ENCODE results near the gene PPP6C.

The PPP6C gene

GRCh38 chr9:125143377-125144090 lies 46.1 kb downstream of the PPP6C start, which contains the start of gene SCAI:
Gene SCAI, minus strand, starts transcription at chr9:125143528. Its CDS starts 91 bp downstream, at chr9:125143437.
- no peaks in the 10 kb centered on the region for H3K36me3 ChIP-seq (ENCODE audit: control insufficient read depth in 1 of 2, insufficient read depth in 2 of 2, low read length in 2 of 2)
- H3K9me3 ChIP-seq (ENCODE audit: control insufficient read depth in 1 of 2, low read length in 2 of 2) = no peaks in the 10 kb centered on the region
- no peak within 1 kb of the TSS for H3K27ac ChIP-seq (ENCODE audit: low read depth, low read length)

GRCh38 chr9:125142560-125143376 lies 46.8 kb downstream of the PPP6C start:
- Histone ChIP-seq H3K4me1 (ENCODE audit: control insufficient read depth in 1 of 2, insufficient read depth in 2 of 2, low read length in 2 of 2) (peaks cover 8 to 15% of the 10 kb centered on the region in 2 donors), H3K4me3 (ENCODE audit: low read depth in 1 of 2, low read length in 2 of 2) (peak overlapping the region; percentile 85 to 91), H3K9me3 (ENCODE audit: control insufficient read depth in 1 of 2, low read length in 2 of 2) (no peaks in the 10 kb centered on the region), H3K27ac (ENCODE audit: low read depth, low read length) (no peak overlapping the region), H3K36me3 (ENCODE audit: control insufficient read depth in 1 of 2, insufficient read depth in 2 of 2, low read length in 2 of 2) (no peaks in the 10 kb centered on the region), H3K9ac (ENCODE audit: low read depth in 1 of 2, low read length in 2 of 2) (peak overlapping the region; percentile 67 to 85), H3K27me3 (ENCODE audit: control insufficient read depth in 1 of 2, insufficient read depth in 2 of 2, low read length in 2 of 2) (no peaks in the 10 kb centered on the region)

More at GRCh38 chr9:125143377-125144090, 46.1 kb downstream of the PPP6C start, which contains the start of gene SCAI:
- H3K27me3 ChIP-seq (ENCODE audit: control insufficient read depth in 1 of 2, insufficient read depth in 2 of 2, low read length in 2 of 2) = no peaks in the 10 kb centered on the region
- peak within 1 kb of the TSS; percentile 85 to 91 for H3K4me3 ChIP-seq (ENCODE audit: low read depth in 1 of 2, low read length in 2 of 2)
- H3K9ac ChIP-seq (ENCODE audit: low read depth in 1 of 2, low read length in 2 of 2) = peak within 1 kb of the TSS; percentile 67 to 85
- peaks cover 8 to 15% of the 10 kb centered on the region in 2 donors for H3K4me1 ChIP-seq (ENCODE audit: control insufficient read depth in 1 of 2, insufficient read depth in 2 of 2, low read length in 2 of 2)

- Histone ChIP-seq H3K27ac (ENCODE audit: low read depth, low read length) (no peak overlapping the region), H3K9me3 (ENCODE audit: control insufficient read depth in 1 of 2, low read length in 2 of 2) (no peaks in the 10 kb centered on the region), H3K4me3 (ENCODE audit: low read depth in 1 of 2, low read length in 2 of 2) (no peak overlapping the region), H3K4me1 (ENCODE audit: control insufficient read depth in 1 of 2, insufficient read depth in 2 of 2, low read length in 2 of 2) (peaks cover 8 to 15% of the 10 kb centered on the region in 2 donors), H3K9ac (ENCODE audit: low read depth in 1 of 2, low read length in 2 of 2) (no peak overlapping the region), H3K27me3 (ENCODE audit: control insufficient read depth in 1 of 2, insufficient read depth in 2 of 2, low read length in 2 of 2) (no peaks in the 10 kb centered on the region), H3K36me3 (ENCODE audit: control insufficient read depth in 1 of 2, insufficient read depth in 2 of 2, low read length in 2 of 2) (no peaks in the 10 kb centered on the region)
These were observed 47.9 kb downstream of the PPP6C start for GRCh38 chr9:125141751-125142150.

- Histone ChIP-seq H3K27ac (ENCODE audit: low read depth, low read length) (no peak overlapping the region), H3K9ac (ENCODE audit: low read depth in 1 of 2, low read length in 2 of 2) (no peak overlapping the region), H3K36me3 (ENCODE audit: control insufficient read depth in 1 of 2, insufficient read depth in 2 of 2, low read length in 2 of 2) (no peaks in the 10 kb centered on the region), H3K27me3 (ENCODE audit: control insufficient read depth in 1 of 2, insufficient read depth in 2 of 2, low read length in 2 of 2) (no peaks in the 10 kb centered on the region), H3K4me3 (ENCODE audit: low read depth in 1 of 2, low read length in 2 of 2) (no peak overlapping the region), H3K9me3 (ENCODE audit: control insufficient read depth in 1 of 2, low read length in 2 of 2) (no peaks in the 10 kb centered on the region), H3K4me1 (ENCODE audit: control insufficient read depth in 1 of 2, insufficient read depth in 2 of 2, low read length in 2 of 2) (peaks cover 8 to 14% of the 10 kb centered on the region in 2 donors)
These were observed 48.4 kb downstream of the PPP6C start for GRCh38 chr9:125141251-125141650.

GRCh38 chr9:125140576-125140975 lies 49.0 kb downstream of the PPP6C start:
- no peak overlapping the region for H3K9ac ChIP-seq (ENCODE audit: low read depth in 1 of 2, low read length in 2 of 2)
- no peak overlapping the region for H3K4me3 ChIP-seq (ENCODE audit: low read depth in 1 of 2, low read length in 2 of 2)
- no peak overlapping the region for H3K27ac ChIP-seq (ENCODE audit: low read depth, low read length)
- peaks cover 8 to 10% of the 10 kb centered on the region in 2 donors for H3K4me1 ChIP-seq (ENCODE audit: control insufficient read depth in 1 of 2, insufficient read depth in 2 of 2, low read length in 2 of 2)
- H3K27me3 ChIP-seq (ENCODE audit: control insufficient read depth in 1 of 2, insufficient read depth in 2 of 2, low read length in 2 of 2) = no peaks in the 10 kb centered on the region
- H3K9me3 ChIP-seq (ENCODE audit: control insufficient read depth in 1 of 2, low read length in 2 of 2) = no peaks in the 10 kb centered on the region
- no peaks in the 10 kb centered on the region for H3K36me3 ChIP-seq (ENCODE audit: control insufficient read depth in 1 of 2, insufficient read depth in 2 of 2, low read length in 2 of 2)

- H3K36me3 ChIP-seq (ENCODE audit: control insufficient read depth in 1 of 2, insufficient read depth in 2 of 2, low read length in 2 of 2) = no peaks in the 10 kb centered on the region
These were observed 52.4 kb downstream of the PPP6C start for GRCh38 chr9:125137200-125137599.

GRCh38 chr9:125134976-125135375 lies 54.6 kb downstream of the PPP6C start:
- Histone ChIP-seq H3K27ac (ENCODE audit: low read depth, low read length) (no peak overlapping the region), H3K9ac (ENCODE audit: low read depth in 1 of 2, low read length in 2 of 2) (no peak overlapping the region), H3K27me3 (ENCODE audit: control insufficient read depth in 1 of 2, insufficient read depth in 2 of 2, low read length in 2 of 2) (no peaks in the 10 kb centered on the region), H3K4me1 (ENCODE audit: control insufficient read depth in 1 of 2, insufficient read depth in 2 of 2, low read length in 2 of 2) (no peaks in the 10 kb centered on the region), H3K4me3 (ENCODE audit: low read depth in 1 of 2, low read length in 2 of 2) (no peak overlapping the region), H3K36me3 (ENCODE audit: control insufficient read depth in 1 of 2, insufficient read depth in 2 of 2, low read length in 2 of 2) (no peaks in the 10 kb centered on the region), H3K9me3 (ENCODE audit: control insufficient read depth in 1 of 2, low read length in 2 of 2) (peaks cover 0 to 4% of the 10 kb centered on the region in 2 donors)

More at GRCh38 chr9:125137200-125137599, 52.4 kb downstream of the PPP6C start:
- no peak overlapping the region for H3K4me3 ChIP-seq (ENCODE audit: low read depth in 1 of 2, low read length in 2 of 2)
- H3K9me3 ChIP-seq (ENCODE audit: control insufficient read depth in 1 of 2, low read length in 2 of 2) = peaks cover 0 to 4% of the 10 kb centered on the region in 2 donors
- H3K27ac ChIP-seq (ENCODE audit: low read depth, low read length) = no peak overlapping the region
- no peak overlapping the region for H3K9ac ChIP-seq (ENCODE audit: low read depth in 1 of 2, low read length in 2 of 2)
- no peaks in the 10 kb centered on the region for H3K27me3 ChIP-seq (ENCODE audit: control insufficient read depth in 1 of 2, insufficient read depth in 2 of 2, low read length in 2 of 2)
- peaks cover 0 to 1% of the 10 kb centered on the region in 2 donors for H3K4me1 ChIP-seq (ENCODE audit: control insufficient read depth in 1 of 2, insufficient read depth in 2 of 2, low read length in 2 of 2)

GRCh38 chr9:125133403-125134329 lies 55.9 kb downstream of the PPP6C start:
- Histone ChIP-seq H3K4me1 (ENCODE audit: control insufficient read depth in 1 of 2, insufficient read depth in 2 of 2, low read length in 2 of 2) (no peaks in the 10 kb centered on the region), H3K27me3 (ENCODE audit: control insufficient read depth in 1 of 2, insufficient read depth in 2 of 2, low read length in 2 of 2) (no peaks in the 10 kb centered on the region), H3K27ac (ENCODE audit: low read depth, low read length) (no peak overlapping the region), H3K9ac (ENCODE audit: low read depth in 1 of 2, low read length in 2 of 2) (no peak overlapping the region), H3K4me3 (ENCODE audit: low read depth in 1 of 2, low read length in 2 of 2) (no peak overlapping the region), H3K36me3 (ENCODE audit: control insufficient read depth in 1 of 2, insufficient read depth in 2 of 2, low read length in 2 of 2) (no peaks in the 10 kb centered on the region), H3K9me3 (ENCODE audit: control insufficient read depth in 1 of 2, low read length in 2 of 2) (peaks cover 0 to 4% of the 10 kb centered on the region in 2 donors)

- H3K27me3 ChIP-seq (ENCODE audit: control insufficient read depth in 1 of 2, insufficient read depth in 2 of 2, low read length in 2 of 2) = no peaks in the 10 kb centered on the region
These were observed 57.8 kb downstream of the PPP6C start for GRCh38 chr9:125131778-125132177.

More at GRCh38 chr9:125131778-125132177, 57.8 kb downstream of the PPP6C start:
- Histone ChIP-seq H3K9ac (ENCODE audit: low read depth in 1 of 2, low read length in 2 of 2) (no peak overlapping the region), H3K27ac (ENCODE audit: low read depth, low read length) (no peak overlapping the region), H3K4me1 (ENCODE audit: control insufficient read depth in 1 of 2, insufficient read depth in 2 of 2, low read length in 2 of 2) (no peaks in the 10 kb centered on the region), H3K9me3 (ENCODE audit: control insufficient read depth in 1 of 2, low read length in 2 of 2) (peaks cover 0 to 4% of the 10 kb centered on the region in 2 donors), H3K4me3 (ENCODE audit: low read depth in 1 of 2, low read length in 2 of 2) (no peak overlapping the region), H3K36me3 (ENCODE audit: control insufficient read depth in 1 of 2, insufficient read depth in 2 of 2, low read length in 2 of 2) (no peaks in the 10 kb centered on the region)

Data from duodenal mucosa (tissue), 2 donors.